Measurements from ENCODE around the gene MACROD2. TPM values are rescaled to one million over a fixed set of nuclear protein-coding genes. Genes with fewer than 3 reads are reported as not detected.

The MACROD2 gene
- total RNA-seq, 1 donor from 2014 or later: 0.23 TPM

DNA sequence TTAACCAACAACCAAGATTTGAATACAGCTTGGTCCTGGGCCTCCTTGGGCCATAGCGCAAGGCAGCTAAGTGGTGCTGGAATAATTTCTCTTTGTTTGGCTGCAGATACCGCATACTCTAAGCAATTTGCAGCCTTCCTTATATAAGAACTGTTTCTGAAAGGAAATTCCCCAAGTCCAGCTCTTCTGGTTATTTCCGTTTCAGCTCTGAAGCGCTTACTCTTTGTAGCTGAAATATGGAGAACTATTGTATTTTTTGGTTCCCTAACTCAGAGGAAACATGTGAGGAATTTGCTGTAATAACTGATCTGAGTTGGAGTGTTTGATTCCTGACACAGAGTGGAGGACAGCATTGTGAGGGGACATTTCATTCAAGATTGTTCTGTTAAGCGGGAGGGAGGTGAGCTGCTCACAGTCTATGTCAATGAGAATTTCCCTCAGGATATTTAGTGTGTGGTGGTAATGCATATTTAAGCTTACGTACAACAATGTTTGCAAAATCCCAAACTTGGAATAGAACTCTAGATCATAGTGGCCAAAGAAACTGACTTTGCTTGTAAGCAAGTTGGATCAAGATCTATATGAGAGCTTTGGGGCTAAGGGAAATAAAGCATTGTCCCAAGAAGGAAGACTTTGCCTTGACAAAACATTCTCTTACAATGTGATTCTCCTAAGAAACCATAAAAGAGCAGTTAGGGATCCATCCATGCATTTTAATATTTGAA, 918.7 kb downstream of the MACROD2 start:
- no peak for DNase-seq (ENCODE audit: low read depth)
- H3K4me3 ChIP-seq (ENCODE audit: low read depth, low read length): no peak overlapping the region
- TF ChIP-seq, protein P1, sequence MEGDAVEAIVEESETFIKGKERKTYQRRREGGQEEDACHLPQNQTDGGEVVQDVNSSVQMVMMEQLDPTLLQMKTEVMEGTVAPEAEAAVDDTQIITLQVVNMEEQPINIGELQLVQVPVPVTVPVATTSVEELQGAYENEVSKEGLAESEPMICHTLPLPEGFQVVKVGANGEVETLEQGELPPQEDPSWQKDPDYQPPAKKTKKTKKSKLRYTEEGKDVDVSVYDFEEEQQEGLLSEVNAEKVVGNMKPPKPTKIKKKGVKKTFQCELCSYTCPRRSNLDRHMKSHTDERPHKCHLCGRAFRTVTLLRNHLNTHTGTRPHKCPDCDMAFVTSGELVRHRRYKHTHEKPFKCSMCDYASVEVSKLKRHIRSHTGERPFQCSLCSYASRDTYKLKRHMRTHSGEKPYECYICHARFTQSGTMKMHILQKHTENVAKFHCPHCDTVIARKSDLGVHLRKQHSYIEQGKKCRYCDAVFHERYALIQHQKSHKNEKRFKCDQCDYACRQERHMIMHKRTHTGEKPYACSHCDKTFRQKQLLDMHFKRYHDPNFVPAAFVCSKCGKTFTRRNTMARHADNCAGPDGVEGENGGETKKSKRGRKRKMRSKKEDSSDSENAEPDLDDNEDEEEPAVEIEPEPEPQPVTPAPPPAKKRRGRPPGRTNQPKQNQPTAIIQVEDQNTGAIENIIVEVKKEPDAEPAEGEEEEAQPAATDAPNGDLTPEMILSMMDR (conservative IDR thresholded peaks at IDR 0.05; ENCODE audit: low read depth, low read length): no peak

DNA sequence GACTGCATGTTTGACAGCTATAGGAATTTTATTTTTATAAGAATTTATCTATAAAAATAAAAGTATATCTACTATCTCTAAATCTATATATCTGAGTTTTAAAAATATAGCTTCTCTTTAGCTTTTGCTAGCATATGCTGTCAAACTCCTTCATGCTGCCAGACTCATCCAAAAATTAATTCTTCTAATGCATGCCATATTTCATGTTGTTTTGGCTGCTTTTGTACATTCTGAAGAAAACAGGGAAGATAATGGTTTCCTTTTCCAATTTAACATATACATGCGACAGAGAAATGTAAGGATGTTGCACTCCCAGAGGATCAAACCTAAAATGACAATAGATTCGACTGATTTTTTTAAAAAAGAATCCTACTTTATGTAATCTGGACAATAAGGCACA, 919.3 kb downstream of the MACROD2 start:
- H3K4me3 ChIP-seq (ENCODE audit: low read depth, low read length): no peak overlapping the region
- TF ChIP-seq, protein P1 (conservative IDR thresholded peaks at IDR 0.05; ENCODE audit: low read depth, low read length): no peak
- no peak for DNase-seq (ENCODE audit: low read depth)

DNA sequence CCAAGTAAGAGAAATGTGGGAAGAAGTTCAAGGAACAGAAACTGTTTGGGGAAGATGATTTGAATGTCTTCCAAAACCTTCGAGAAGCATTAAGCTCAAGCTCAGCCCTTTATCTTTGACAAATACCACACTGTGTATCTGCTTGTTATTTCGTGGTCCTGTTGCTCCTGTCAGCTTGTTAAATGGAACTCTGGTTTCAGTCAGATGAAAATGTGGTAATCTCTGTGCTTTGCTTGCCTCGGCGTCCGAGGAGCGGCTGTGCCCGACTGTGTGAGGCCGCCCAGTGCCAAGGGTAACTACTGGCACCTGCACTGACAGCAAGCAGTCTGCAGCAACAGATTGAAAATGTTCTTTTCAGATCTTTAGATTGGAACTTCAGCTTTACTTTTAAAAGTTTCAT, 920.0 kb downstream of the MACROD2 start:
- no peak for DNase-seq (ENCODE audit: low read depth)
- no peak overlapping the region for H3K4me3 ChIP-seq (ENCODE audit: low read depth, low read length)
- TF ChIP-seq, protein P1 (conservative IDR thresholded peaks at IDR 0.05; ENCODE audit: low read depth, low read length): no peak

DNA sequence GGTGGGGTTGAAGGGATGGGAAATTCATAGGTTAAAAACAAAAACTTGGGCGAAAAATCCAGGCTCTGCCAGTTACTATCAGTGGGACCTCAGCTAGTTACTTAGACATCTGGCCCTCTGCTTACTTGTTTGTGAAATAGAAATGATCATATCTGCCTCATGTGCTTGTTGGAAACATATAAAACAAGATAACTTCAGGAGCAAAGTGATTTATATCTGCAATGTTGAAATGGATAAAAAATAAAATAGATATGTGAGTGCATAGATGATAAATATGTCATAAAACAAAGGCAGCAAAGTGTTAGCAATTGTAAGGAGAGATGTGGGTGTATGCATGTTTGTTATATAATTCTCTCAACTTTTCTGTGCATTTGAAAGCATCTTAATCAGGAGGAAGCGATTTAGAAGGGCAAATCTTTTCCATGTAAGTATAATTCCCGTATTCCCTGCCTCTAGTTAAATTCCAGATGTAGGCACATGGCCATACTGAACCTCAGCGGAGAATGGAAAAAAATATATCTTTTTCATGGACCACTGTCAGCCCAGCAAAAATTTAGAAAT, 921.1 kb downstream of the MACROD2 start:
- TF ChIP-seq, protein P1 (conservative IDR thresholded peaks at IDR 0.05; ENCODE audit: low read depth, low read length): no peak
- no peak for DNase-seq (ENCODE audit: low read depth)
- H3K4me3 ChIP-seq (ENCODE audit: low read depth, low read length): no peak overlapping the region

DNA sequence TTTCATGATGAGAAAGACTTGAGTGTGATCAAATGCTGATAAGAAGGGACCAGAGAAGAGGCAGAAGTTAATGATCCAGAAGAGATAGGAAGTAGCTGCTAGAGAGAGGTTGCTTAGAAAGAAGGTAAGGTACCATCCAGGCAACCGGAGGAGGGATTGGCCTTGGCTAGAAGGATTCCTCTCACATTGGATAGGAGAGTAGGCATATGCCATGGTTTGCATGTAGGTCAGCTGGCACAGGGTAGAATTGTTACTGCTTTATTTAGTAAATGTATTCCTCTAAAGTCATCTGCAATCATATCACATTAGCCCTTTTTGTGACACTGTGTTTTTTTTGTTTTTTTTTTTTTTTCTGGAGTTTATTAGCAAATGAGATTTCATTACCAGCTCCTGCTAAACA, 923.0 kb downstream of the MACROD2 start:
- TF ChIP-seq, protein P1 (conservative IDR thresholded peaks at IDR 0.05; ENCODE audit: low read depth, low read length): no peak
- DNase-seq (ENCODE audit: low read depth): no peak
- H3K4me3 ChIP-seq (ENCODE audit: low read depth, low read length): no peak overlapping the region

DNA sequence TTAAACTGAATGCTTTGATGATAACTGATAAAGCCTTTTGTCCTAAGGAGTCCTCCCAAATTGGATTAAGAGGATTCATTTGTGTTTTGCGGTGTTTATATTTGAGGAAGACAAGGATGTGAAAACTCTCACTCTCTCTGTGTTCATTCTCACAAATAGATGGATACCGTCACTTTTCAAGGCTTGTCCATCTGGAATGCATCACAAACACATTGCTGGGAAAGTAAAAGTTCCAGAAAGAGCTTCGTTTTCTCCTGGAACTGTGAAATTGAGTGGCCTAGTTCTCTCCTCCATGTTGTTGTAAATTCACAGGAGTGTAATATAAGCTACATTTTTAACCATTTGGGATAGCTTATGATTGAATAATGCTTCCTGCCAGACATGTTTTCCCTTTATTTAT, 923.7 kb downstream of the MACROD2 start:
- H3K4me3 ChIP-seq (ENCODE audit: low read depth, low read length): no peak overlapping the region
- DNase-seq (ENCODE audit: low read depth): no peak
- TF ChIP-seq, protein P1 (conservative IDR thresholded peaks at IDR 0.05; ENCODE audit: low read depth, low read length): no peak

All from epithelial cell of proximal tubule (primary cell).